ENCODE results near the gene ANGPTL2. TPM values are rescaled to one million over a fixed set of nuclear protein-coding genes. Genes with fewer than 3 reads are reported as not detected.

The ANGPTL2 gene
- total RNA-seq, 2 experiments from 2014 or later = not detected

DNA sequence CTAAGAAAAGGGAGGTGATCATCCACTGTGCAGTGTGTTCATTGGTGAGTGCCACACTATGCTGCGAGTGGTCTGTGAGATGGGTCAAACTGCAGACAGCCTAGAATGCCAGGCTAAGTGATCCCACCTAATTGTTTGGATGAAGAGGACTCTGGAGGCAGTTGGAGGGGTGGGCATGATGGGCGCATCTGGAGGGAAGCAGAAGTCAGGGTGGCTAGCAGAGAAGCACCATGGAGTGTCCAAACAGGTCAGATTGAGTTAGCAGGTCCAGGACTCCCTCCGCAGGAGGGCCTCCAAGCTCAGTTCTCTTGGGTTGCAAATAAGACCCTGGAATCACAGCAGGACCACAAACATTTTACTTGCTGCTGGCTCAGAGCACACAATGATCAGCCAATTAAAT lies 19.9 kb upstream of the ANGPTL2 start:
- Histone ChIP-seq H4K20me1 (ENCODE audit: insufficient read depth, low read length) (no peaks in the 10 kb centered on the region), H3K4me2 (ENCODE audit: low read length) (no peak overlapping the region), H3K4me3 (ENCODE audit: low read depth, low read length, poor library complexity, severe bottlenecking) (no peak overlapping the region), H3K9me3 (ENCODE audit: low read length) (no peaks in the 10 kb centered on the region), H3K79me2 (ENCODE audit: insufficient read depth, low read depth, low read length) (no peaks in the 10 kb centered on the region), H3K4me1 (ENCODE audit: insufficient read depth, low read length, poor library complexity, severe bottlenecking) (no peaks in the 10 kb centered on the region), H2AFZ (ENCODE audit: low read length) (no peak overlapping the region), H3K27ac (ENCODE audit: low read depth, low read length, poor library complexity, severe bottlenecking) (no peak overlapping the region), H3K36me3 (ENCODE audit: insufficient read depth, low read length) (no peaks in the 10 kb centered on the region), H3K9me2 (ENCODE audit: insufficient read depth, low read length) (no peaks in the 10 kb centered on the region)
- TF ChIP-seq EZH2phosphoT487 (IDR thresholded peaks at IDR 0.05; ENCODE audit: borderline replicate concordance, low read depth, low read length) = no peak
- TF ChIP-seq, protein P1, sequence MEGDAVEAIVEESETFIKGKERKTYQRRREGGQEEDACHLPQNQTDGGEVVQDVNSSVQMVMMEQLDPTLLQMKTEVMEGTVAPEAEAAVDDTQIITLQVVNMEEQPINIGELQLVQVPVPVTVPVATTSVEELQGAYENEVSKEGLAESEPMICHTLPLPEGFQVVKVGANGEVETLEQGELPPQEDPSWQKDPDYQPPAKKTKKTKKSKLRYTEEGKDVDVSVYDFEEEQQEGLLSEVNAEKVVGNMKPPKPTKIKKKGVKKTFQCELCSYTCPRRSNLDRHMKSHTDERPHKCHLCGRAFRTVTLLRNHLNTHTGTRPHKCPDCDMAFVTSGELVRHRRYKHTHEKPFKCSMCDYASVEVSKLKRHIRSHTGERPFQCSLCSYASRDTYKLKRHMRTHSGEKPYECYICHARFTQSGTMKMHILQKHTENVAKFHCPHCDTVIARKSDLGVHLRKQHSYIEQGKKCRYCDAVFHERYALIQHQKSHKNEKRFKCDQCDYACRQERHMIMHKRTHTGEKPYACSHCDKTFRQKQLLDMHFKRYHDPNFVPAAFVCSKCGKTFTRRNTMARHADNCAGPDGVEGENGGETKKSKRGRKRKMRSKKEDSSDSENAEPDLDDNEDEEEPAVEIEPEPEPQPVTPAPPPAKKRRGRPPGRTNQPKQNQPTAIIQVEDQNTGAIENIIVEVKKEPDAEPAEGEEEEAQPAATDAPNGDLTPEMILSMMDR (conservative IDR thresholded peaks at IDR 0.05; ENCODE audit: low read length) = no peak
- ChIA-PET CTCF (ENCODE audit: unreplicated experiment) (interaction anchor here (0.6 kb wide), 1 partner anchor 228 kb away, joined by 3 read pairs; the partner anchor contains the start of gene RALGPS1), POLR2A (interaction anchor here (0.7 kb wide), 1 partner anchor 240 kb away, joined by 3 read pairs; no protein-coding TSS in a partner anchor)
- BruUV-seq (replicated peaks) = no TSS peak
- intact Hi-C loops (cut with micrococcal nuclease; ENCODE audit: unreplicated experiment) = no loop called here
- no peak for DNase-seq (ENCODE audit: low spot score)

DNA sequence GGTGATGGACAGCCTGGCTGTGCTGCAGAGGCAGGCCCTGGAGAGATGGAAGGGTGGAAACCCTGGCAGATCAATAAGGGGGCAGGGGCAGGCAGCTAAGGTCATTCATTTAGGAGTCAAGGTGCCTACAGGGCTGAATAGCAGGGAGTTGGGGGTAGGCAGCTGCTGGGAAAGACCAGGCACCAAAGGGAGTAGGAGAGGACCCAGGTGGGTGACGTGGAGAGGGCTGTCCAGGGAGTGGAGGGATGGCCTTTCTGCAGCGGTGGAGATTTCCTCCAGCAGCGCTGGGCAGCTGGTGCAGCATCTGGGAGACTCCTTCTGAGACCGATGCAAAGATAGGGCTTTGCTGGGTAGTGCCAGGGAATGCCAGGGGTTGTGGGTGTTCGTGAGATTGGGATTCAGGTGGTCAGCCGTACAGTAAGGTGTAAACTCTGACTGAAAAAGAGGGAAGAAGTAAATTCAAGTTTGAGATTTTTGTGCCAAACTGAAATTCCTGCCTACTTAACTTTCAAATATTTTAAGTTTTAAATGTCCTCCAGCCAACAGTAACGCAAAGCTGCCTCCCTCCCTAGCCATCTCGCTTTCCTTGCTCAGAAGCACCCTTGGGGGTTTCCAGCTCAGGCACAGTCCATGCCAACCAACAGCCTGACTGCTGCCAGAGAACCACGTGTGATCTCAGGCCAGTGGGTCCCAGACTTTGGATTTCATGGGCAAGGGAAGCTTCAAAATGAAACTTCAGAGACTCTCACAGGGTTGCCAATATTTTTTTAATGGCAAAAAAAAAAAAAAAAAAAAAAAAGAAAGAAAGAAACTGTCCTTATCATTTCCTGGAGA lies 18.6 kb upstream of the ANGPTL2 start:
- Histone ChIP-seq H3K9me2 (ENCODE audit: insufficient read depth, low read length) (no peaks in the 10 kb centered on the region), H2AFZ (ENCODE audit: low read length) (no peak overlapping the region), H3K4me3 (ENCODE audit: low read depth, low read length, poor library complexity, severe bottlenecking) (no peak overlapping the region), H3K4me1 (ENCODE audit: insufficient read depth, low read length, poor library complexity, severe bottlenecking) (no peaks in the 10 kb centered on the region), H3K9me3 (ENCODE audit: low read length) (no peaks in the 10 kb centered on the region), H3K79me2 (ENCODE audit: insufficient read depth, low read depth, low read length) (no peaks in the 10 kb centered on the region), H4K20me1 (ENCODE audit: insufficient read depth, low read length) (no peaks in the 10 kb centered on the region), H3K27ac (ENCODE audit: low read depth, low read length, poor library complexity, severe bottlenecking) (no peak overlapping the region), H3K4me2 (ENCODE audit: low read length) (no peak overlapping the region), H3K36me3 (ENCODE audit: insufficient read depth, low read length) (no peaks in the 10 kb centered on the region)
- BruUV-seq (replicated peaks) = no TSS peak
- intact Hi-C loops (cut with micrococcal nuclease; ENCODE audit: unreplicated experiment) = no loop called here
- DNase-seq (ENCODE audit: low spot score) = no peak
- ChIA-PET POLR2A (interaction anchor here (0.6 to 0.7 kb wide), 2 partner anchors 18 to 90 kb away, joined by 3 to 4 read pairs; no protein-coding TSS in a partner anchor), CTCF (ENCODE audit: unreplicated experiment) (no interaction called here)
- TF ChIP-seq, protein P1 (conservative IDR thresholded peaks at IDR 0.05; ENCODE audit: low read length) = no peak
- TF ChIP-seq EZH2phosphoT487 (IDR thresholded peaks at IDR 0.05; ENCODE audit: borderline replicate concordance, low read depth, low read length) = no peak

DNA sequence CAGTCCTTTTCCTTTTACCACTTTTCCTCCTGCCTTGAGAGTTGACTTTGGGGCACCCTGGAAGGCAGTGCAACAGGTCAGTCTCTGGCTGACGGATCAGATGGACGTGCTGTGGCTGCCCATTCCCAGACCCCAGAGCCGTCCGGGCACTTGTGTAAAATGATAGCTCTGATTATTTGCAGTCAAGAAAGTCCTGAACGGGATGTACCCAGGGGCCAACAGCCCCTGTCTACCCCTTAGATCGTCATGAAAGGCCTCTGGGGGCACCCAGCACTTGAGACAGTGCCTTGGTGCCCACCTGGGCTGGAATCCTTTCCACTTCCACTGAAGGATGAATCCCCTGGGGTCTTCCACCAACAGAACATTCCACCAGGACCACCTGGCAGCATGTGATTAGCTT lies 17.7 kb upstream of the ANGPTL2 start:
- TF ChIP-seq, protein P1 (conservative IDR thresholded peaks at IDR 0.05; ENCODE audit: low read length) = no peak
- TF ChIP-seq EZH2phosphoT487 (IDR thresholded peaks at IDR 0.05; ENCODE audit: borderline replicate concordance, low read depth, low read length) = no peak
- intact Hi-C loops (cut with micrococcal nuclease; ENCODE audit: unreplicated experiment) = no loop called here
- H3K4me1 ChIP-seq (ENCODE audit: insufficient read depth, low read length, poor library complexity, severe bottlenecking) = no peaks in the 10 kb centered on the region
- H4K20me1 ChIP-seq (ENCODE audit: insufficient read depth, low read length) = no peaks in the 10 kb centered on the region
- no peak overlapping the region for H3K27ac ChIP-seq (ENCODE audit: low read depth, low read length, poor library complexity, severe bottlenecking)
- no peaks in the 10 kb centered on the region for H3K9me3 ChIP-seq (ENCODE audit: low read length)
- H3K4me2 ChIP-seq (ENCODE audit: low read length) = no peak overlapping the region
- no peaks in the 10 kb centered on the region for H3K79me2 ChIP-seq (ENCODE audit: insufficient read depth, low read depth, low read length)
- no peaks in the 10 kb centered on the region for H3K9me2 ChIP-seq (ENCODE audit: insufficient read depth, low read length)
- H3K36me3 ChIP-seq (ENCODE audit: insufficient read depth, low read length) = no peaks in the 10 kb centered on the region
- H2AFZ ChIP-seq (ENCODE audit: low read length) = no peak overlapping the region
- BruUV-seq (replicated peaks) = no TSS peak
- H3K4me3 ChIP-seq (ENCODE audit: low read depth, low read length, poor library complexity, severe bottlenecking) = no peak overlapping the region
- CTCF ChIA-PET (ENCODE audit: unreplicated experiment) = no interaction called here
- POLR2A ChIA-PET = no interaction called here
- no peak for DNase-seq (ENCODE audit: low spot score)
